Smooth muscle cell (in vitro differentiated cells): Measurements from ENCODE around the gene GFRA1. TPM values are rescaled to one million over a fixed set of nuclear protein-coding genes. Genes with fewer than 3 reads are reported as not detected.

Source experiments
- DNase-seq: peaks from one replicate; lab custom pipeline; 2025; ENCODE audit not compliant: unreplicated experiment; lab: John Stamatoyannopoulos, UW
- H2AFZ ChIP-seq: fragments of 200-600 bp; sonication (generic); 2 replicates; pipeline ENCODE4 v1.6.0; 2016; ENCODE audit warnings: antibody characterized with exemption, low read depth, mild to moderate bottlenecking
- H3F3A ChIP-seq: fragments of 200-600 bp; sonication (generic); 2 replicates; pipeline ENCODE4 v1.6.0; 2017; ENCODE audit warnings: antibody characterized with exemption, low read depth
- H3K27ac ChIP-seq: fragments of 200-600 bp; sonication (generic); 2 replicates; pipeline ENCODE4 v1.5.1; 2016; ENCODE audit warnings: low read depth, mild to moderate bottlenecking
- H3K27me3 ChIP-seq: fragments of 200-600 bp; sonication (generic); 2 replicates; pipeline ENCODE4 v1.6.1; 2016; ENCODE audit warnings: low read depth, mild to moderate bottlenecking
- H3K36me3 ChIP-seq: fragments of 200-600 bp; sonication (generic); 2 replicates; pipeline ENCODE4 v1.5.1; 2016; ENCODE audit warnings: low read depth
- H3K4me1 ChIP-seq: fragments of 200-600 bp; sonication (generic); 2 replicates; pipeline ENCODE4 v1.5.1; 2016; ENCODE audit warnings: low read depth
- H3K4me2 ChIP-seq: fragments of 200-600 bp; sonication (generic); 2 replicates; pipeline ENCODE4 v1.6.0; 2016; ENCODE audit warnings: mild to moderate bottlenecking
- H3K4me3 ChIP-seq: fragments of 200-600 bp; sonication (generic); 2 replicates; pipeline ENCODE4 v1.5.1; 2016; ENCODE audit warnings: mild to moderate bottlenecking
- H3K79me2 ChIP-seq: fragments of 200-600 bp; sonication (generic); 2 replicates; pipeline ENCODE4 v1.6.0; 2016; ENCODE audit warnings: low read depth, mild to moderate bottlenecking
- H3K9ac ChIP-seq: fragments of 200-600 bp; sonication (generic); 2 replicates; pipeline ENCODE4 v1.6.0; 2016; ENCODE audit warnings: low read depth
- H3K9me3 ChIP-seq: fragments of 200-600 bp; sonication (generic); replicated peaks from 2 replicates; pipeline ENCODE4 v1.5.1; 2016; ENCODE audit warnings: low read depth
- H4K20me1 ChIP-seq: fragments of 200-600 bp; sonication (generic); 2 replicates; pipeline ENCODE4 v1.6.0; 2016; ENCODE audit warnings: low read depth
- WGBS: methylation state at CpG from one replicate; pipeline ENCODE4 v1.1.7; 2016; ENCODE audit warnings: low lambda C conversion rate; 5-methylcytosine and 5-hydroxymethylcytosine counted together
- polyA plus RNA-seq: library from polyadenylated mRNA; unstranded; fragments of >200 nt; fragmentation: Nextera tagmentation; extraction: Ambion mirVana; gene quantifications from 2 replicates; pipeline ENCODE4 v1.2.1, GENCODE V29; 2016
- total RNA-seq: library from RNA; depleted of rRNA; stranded (reverse); fragments of >200 nt; gene quantifications from 2 replicates; pipeline ENCODE4 v1.2.3, GENCODE V29; 2014
- TF ChIP-seq, protein P1 (sequence below): fragments of 200-600 bp; sonication (generic); IDR thresholded peaks from 2 replicates; pipeline ENCODE4 v1.5.1; 2017; ENCODE audit warnings: borderline replicate concordance, mild to moderate bottlenecking, antibody characterized with exemption; ENCODE audit not compliant: insufficient read depth, poor library complexity, severe bottlenecking

GFRA1 gene
- total and polyA plus RNA-seq, 2 experiments from 2014 or later = 1.3 to 1.9 TPM

DNA sequence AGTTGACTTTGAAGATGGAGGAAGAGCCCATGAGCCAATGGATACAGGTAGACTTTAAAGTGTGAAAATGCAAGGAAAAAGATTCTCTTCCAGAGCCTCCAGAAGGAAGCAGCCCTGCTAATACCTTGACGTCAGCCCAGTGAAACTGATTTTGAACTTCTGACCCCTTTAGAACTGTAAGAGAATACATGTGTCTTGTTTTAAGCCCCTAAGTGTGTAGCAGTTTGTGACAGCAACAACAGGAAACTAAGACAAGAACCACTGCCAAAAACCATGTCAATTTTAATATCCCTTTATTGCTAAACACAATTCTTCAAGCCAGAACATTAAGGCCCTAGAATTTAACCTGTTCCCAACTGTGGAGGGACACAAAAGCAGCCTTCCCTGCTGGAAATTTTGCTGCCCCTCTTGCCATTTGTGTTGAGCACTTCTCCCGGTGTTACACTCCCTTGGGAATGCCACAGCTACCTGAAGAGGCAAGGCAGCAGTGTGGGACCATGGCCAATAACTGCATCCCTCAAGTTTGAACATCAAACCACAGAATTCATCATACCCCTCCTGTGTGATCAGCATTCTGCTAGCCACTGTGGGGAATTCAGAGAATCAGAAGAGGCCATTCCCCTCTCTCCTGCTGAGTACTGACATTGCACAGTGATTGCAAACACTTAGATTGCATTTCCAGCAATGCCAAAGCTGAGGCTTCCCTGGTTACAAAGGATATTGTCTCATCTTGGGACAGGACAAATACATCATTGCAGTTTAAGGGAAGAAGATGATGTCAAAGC, 38.9 kb upstream of the GFRA1 start:
- TF ChIP-seq, protein P1, sequence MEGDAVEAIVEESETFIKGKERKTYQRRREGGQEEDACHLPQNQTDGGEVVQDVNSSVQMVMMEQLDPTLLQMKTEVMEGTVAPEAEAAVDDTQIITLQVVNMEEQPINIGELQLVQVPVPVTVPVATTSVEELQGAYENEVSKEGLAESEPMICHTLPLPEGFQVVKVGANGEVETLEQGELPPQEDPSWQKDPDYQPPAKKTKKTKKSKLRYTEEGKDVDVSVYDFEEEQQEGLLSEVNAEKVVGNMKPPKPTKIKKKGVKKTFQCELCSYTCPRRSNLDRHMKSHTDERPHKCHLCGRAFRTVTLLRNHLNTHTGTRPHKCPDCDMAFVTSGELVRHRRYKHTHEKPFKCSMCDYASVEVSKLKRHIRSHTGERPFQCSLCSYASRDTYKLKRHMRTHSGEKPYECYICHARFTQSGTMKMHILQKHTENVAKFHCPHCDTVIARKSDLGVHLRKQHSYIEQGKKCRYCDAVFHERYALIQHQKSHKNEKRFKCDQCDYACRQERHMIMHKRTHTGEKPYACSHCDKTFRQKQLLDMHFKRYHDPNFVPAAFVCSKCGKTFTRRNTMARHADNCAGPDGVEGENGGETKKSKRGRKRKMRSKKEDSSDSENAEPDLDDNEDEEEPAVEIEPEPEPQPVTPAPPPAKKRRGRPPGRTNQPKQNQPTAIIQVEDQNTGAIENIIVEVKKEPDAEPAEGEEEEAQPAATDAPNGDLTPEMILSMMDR = no peak
- DNase-seq = no peak
- no peak overlapping the region for H3K4me2 ChIP-seq
- no peak overlapping the region for H3K4me3 ChIP-seq
- WGBS = 78% methylated on average over 2 of the region's 2 CpGs
- H3K9ac ChIP-seq = no peak overlapping the region
- H3K9me3 ChIP-seq = no peaks in the 10 kb centered on the region
- H3K79me2 ChIP-seq = no peaks in the 10 kb centered on the region
- no peaks in the 10 kb centered on the region for H4K20me1 ChIP-seq
- H2AFZ ChIP-seq = no peak overlapping the region
- H3K27me3 ChIP-seq = no peaks in the 10 kb centered on the region
- H3K27ac ChIP-seq = no peak overlapping the region
- no peaks in the 10 kb centered on the region for H3K36me3 ChIP-seq
- no peaks in the 10 kb centered on the region for H3K4me1 ChIP-seq
- H3F3A ChIP-seq = no peaks in the 10 kb centered on the region

DNA sequence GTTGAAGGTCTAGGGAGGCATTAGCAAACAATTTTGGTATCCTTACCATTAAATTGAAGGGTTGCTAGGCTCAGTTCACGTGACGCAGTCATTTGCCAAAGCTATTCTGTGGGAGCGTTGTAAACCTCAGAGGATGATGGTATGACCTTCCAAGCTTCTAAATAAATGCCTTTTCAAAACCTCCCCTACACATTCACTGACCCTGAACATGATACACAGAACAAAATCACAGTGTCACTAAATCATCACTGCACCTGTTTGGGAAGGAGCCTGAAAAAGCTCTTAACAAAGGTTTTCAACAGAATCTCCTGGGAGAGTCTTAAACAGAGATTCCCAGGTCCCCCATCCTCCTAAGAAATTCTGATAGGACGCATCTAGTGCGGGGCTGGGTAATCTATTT, 38.0 kb upstream of the GFRA1 start:
- no peaks in the 10 kb centered on the region for H3K36me3 ChIP-seq
- no peaks in the 10 kb centered on the region for H3K4me1 ChIP-seq
- no peaks in the 10 kb centered on the region for H3K27me3 ChIP-seq
- 92% methylated on average over 5 of the region's 5 CpGs for WGBS
- H3F3A ChIP-seq = no peaks in the 10 kb centered on the region
- no peak for DNase-seq
- TF ChIP-seq, protein P1 = no peak
- H3K9me3 ChIP-seq = no peaks in the 10 kb centered on the region
- H3K79me2 ChIP-seq = no peaks in the 10 kb centered on the region
- no peak overlapping the region for H3K4me2 ChIP-seq
- no peak overlapping the region for H2AFZ ChIP-seq
- H3K4me3 ChIP-seq = no peak overlapping the region
- no peaks in the 10 kb centered on the region for H4K20me1 ChIP-seq
- H3K9ac ChIP-seq = no peak overlapping the region
- H3K27ac ChIP-seq = no peak overlapping the region

DNA sequence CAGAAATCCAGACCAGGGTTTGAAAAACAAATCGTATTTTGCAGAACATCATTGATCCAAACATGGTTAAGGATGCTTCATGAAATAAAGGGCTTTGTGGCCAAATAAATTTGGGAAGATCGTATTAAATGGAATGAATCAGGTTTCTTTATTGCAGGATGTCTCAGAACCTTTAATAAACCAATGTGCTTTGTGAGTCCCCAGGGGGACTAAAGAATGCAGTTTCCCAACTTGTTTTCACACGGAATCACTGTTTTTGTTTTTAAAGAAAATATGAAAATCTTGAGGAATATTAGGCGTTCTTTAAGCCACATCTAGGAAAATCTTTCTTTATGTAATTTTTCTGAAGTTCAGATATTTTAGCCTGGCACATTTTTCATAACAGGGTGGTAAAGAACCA, 34.4 kb upstream of the GFRA1 start:
- no peaks in the 10 kb centered on the region for H4K20me1 ChIP-seq
- no peak overlapping the region for H3K9ac ChIP-seq
- 86% methylated on average over 4 of the region's 4 CpGs for WGBS
- H3K4me3 ChIP-seq = no peak overlapping the region
- H3K79me2 ChIP-seq = no peaks in the 10 kb centered on the region
- no peak overlapping the region for H3K27ac ChIP-seq
- no peaks in the 10 kb centered on the region for H3K4me1 ChIP-seq
- no peaks in the 10 kb centered on the region for H3K9me3 ChIP-seq
- TF ChIP-seq, protein P1 = no peak
- H3K36me3 ChIP-seq = no peaks in the 10 kb centered on the region
- H3F3A ChIP-seq = no peaks in the 10 kb centered on the region
- no peak for DNase-seq
- no peaks in the 10 kb centered on the region for H3K27me3 ChIP-seq
- no peak overlapping the region for H2AFZ ChIP-seq
- H3K4me2 ChIP-seq = no peak overlapping the region

DNA sequence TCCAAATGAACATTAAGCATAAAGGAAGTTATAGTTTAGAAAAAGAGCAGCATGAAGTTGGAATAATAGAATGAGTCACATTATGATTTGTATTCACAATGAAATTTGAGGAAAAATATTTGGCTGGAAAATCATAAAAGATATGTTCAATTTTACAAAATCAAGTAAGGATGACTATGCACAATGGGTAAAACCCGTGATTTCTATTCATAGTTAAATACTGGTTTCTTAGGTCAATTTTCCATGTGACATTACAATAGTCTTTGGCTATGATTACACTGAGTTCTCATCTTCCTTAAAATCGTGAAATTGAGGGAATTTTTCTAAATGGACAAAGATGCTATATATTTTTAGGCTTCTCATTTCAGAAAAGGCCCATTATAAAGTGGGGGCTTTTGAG, 33.8 kb upstream of the GFRA1 start:
- Histone ChIP-seq H3K9ac (no peak overlapping the region), H3K27ac (no peak overlapping the region), H3K4me3 (no peak overlapping the region), H3K9me3 (no peaks in the 10 kb centered on the region), H3K27me3 (no peaks in the 10 kb centered on the region), H3K4me1 (no peaks in the 10 kb centered on the region), H3F3A (no peaks in the 10 kb centered on the region), H2AFZ (no peak overlapping the region), H4K20me1 (no peaks in the 10 kb centered on the region), H3K4me2 (no peak overlapping the region), H3K79me2 (no peaks in the 10 kb centered on the region), H3K36me3 (no peaks in the 10 kb centered on the region)
- no peak for DNase-seq
- WGBS = 73% methylated on average over 2 of the region's 2 CpGs
- TF ChIP-seq, protein P1 = no peak
